ENCODE data around the gene KATNBL1. TPM values are rescaled to one million over a fixed set of nuclear protein-coding genes. Genes with fewer than 3 reads are reported as not detected.

KATNBL1 gene
- total and polyA plus RNA-seq, 9 of the 15 experiments (the other 6 are each of a cell fraction or from before 2014, with no cell fraction given) = 6.6 to 46.0 (median 24.0) TPM

DNA sequence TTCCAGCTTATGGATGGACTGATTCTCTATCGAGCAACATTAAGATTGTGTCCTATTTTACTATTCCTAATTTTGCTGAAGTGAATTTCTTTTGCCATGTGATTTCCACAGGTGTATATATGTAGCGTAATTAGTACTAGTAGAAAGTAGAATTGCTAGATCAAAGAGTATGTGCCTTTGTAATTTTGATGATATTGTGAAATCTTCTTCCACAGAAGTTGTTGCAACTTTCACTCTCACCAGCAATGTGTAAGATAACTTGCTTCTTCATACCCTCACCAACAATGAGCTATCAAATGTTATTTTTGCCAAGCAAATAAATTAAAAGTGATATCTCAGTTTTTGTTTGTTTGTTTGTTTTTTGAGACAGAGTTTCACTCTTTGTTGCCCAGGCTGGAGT is 102.6 kb downstream of the KATNBL1 start:
- TF ChIP-seq CHD2 (IDR thresholded peaks at IDR 0.05; ENCODE audit: low read depth, low read length) (no peak), C11orf30 (IDR thresholded peaks at IDR 0.05; ENCODE audit: low read depth) (peak; percentile 16; the same call in 1 of the 2 replicates), ZNF354B (CRISPR knock-in tag; IDR thresholded peaks at IDR 0.05) (no peak), CREB3L1 (IDR thresholded peaks at IDR 0.05; ENCODE audit: borderline replicate concordance, low read depth) (no peak), CEBPG (CRISPR knock-in tag; IDR thresholded peaks at IDR 0.05) (no peak), CEBPG (tag; conservative IDR thresholded peaks at IDR 0.05 in 1 of 2, IDR thresholded peaks at IDR 0.05 in 1 of 2) (peak in 1 of 2 experiments; percentile 37; a peak in 1 of 4 replicates), CEBPB (tag; IDR thresholded peaks at IDR 0.05) (peak; percentile 84)
- FAIRE-seq (no peak), ATAC-seq (no peak), DNase-seq (ENCODE audit: extremely low read depth in 1 of 4, low spot score in 3 of 4) (no peak)
- no peaks in the 10 kb centered on the region; the same call in 1 of the 2 replicates for H3K9me3 ChIP-seq (replicated peaks; ENCODE audit: control insufficient read depth, insufficient read depth, low read depth, low read length)
- peaks cover 8% of the 10 kb centered on the region; the same call in 2 of the 3 replicates for H3K79me2 ChIP-seq (ENCODE audit: control insufficient read depth, insufficient read depth, low read length)
- no peak overlapping the region for H3K4me3 ChIP-seq
- peaks cover 0 to 3% of the 10 kb centered on the region in 2 experiments; a peak in 1 of 5 replicates for H3K4me1 ChIP-seq (replicated peaks in 1 of 2; ENCODE audit: control insufficient read depth in 2 of 2, insufficient read depth in 2 of 2, low read length in 2 of 2)
- peaks cover 8% of the 10 kb centered on the region; the same call in 2 of the 3 replicates for H3K36me3 ChIP-seq (ENCODE audit: control insufficient read depth, insufficient read depth, low read length)
- POLR2A ChIA-PET = interaction anchor here (0.9 to 1.0 kb wide), 2 partner anchors 12 to 33 kb away, joined by 3 read pairs; no protein-coding TSS in a partner anchor
- no peaks in the 10 kb centered on the region for H3K9me1 ChIP-seq (ENCODE audit: control insufficient read depth, insufficient read depth, low read length)
- WGBS (ENCODE audit: insufficient coverage, low coverage, missing lambda C conversion rate) = 69% methylated on average over 2 of the region's 2 CpGs
- H3K4me2 ChIP-seq (ENCODE audit: insufficient read depth, low read length) = no peak overlapping the region
- intact Hi-C loops (cut with micrococcal nuclease) = no loop called here
- no peaks in the 10 kb centered on the region for H4K20me1 ChIP-seq (replicated peaks; ENCODE audit: control insufficient read depth, insufficient read depth, low read length)
- no TSS peak for BruUV-seq (replicated peaks)
- H3K9ac ChIP-seq (ENCODE audit: insufficient read depth in 1 of 2, low read depth in 2 of 2, low read length in 2 of 2) = no peak overlapping the region
- H3K27me3 ChIP-seq (ENCODE audit: control insufficient read depth in 2 of 2, insufficient read depth in 2 of 2, low read length in 2 of 2) = no peaks in the 10 kb centered on the region
- H3K27ac ChIP-seq (ENCODE audit: extremely low read depth, low read depth, low read length) = no peak overlapping the region
- CTCF ChIA-PET (ENCODE audit: low intra/inter-chr PET ratio) = no interaction called here
- no peak overlapping the region for H2AFZ ChIP-seq (ENCODE audit: low read depth, low read length)
- in situ Hi-C loops (cut with MboI) = no loop called here

Data from K562 (cell line).